Activated CD4-positive, alpha-beta T cell treated with anti-CD3 and anti-CD28 coated beads for 36 hours (primary cell): Measurements from ENCODE around the gene KRT14. TPM values are rescaled to one million over a fixed set of nuclear protein-coding genes. Genes with fewer than 3 reads are reported as not detected.

Experiments
- ATAC-seq: fragments of 200-7000 bp; cut with Tn5 transposase; one replicate; pipeline ENCODE4 v1.10.0; 2021; ENCODE audit warnings: mild to moderate bottlenecking, moderate library complexity
- CTCF ChIA-PET: fragments of 350-600 bp; sonication (Branson Sonifier 250); formaldehyde crosslinking; loops from one replicate; lab custom pipeline; 2021; ENCODE audit warnings: antibody characterized with exemption; lab: Charles Lee
- POLR2A ChIA-PET: fragments of 350-600 bp; sonication (Branson Sonifier 250); formaldehyde crosslinking; loops from one replicate; lab custom pipeline; 2021; ENCODE audit warnings: antibody characterized with exemption, inconsistent platforms; lab: Charles Lee
- DNase-seq: peaks from one replicate; pipeline ENCODE4 v3.0.0-alpha.2; 2020
- H3K27ac Mint-ChIP-seq: one replicate; pipeline ENCODE4 v1.8.0; 2021; ENCODE audit warnings: mixed read lengths
- H3K27me3 Mint-ChIP-seq: one replicate; pipeline ENCODE4 v1.8.0; 2021; ENCODE audit warnings: mixed read lengths
- H3K36me3 Mint-ChIP-seq: one replicate; pipeline ENCODE4 v1.8.0; 2021; ENCODE audit warnings: low read depth, mixed read lengths
- H3K4me1 Mint-ChIP-seq: one replicate; pipeline ENCODE4 v1.8.0; 2021; ENCODE audit warnings: mixed read lengths
- H3K4me3 Mint-ChIP-seq: one replicate; pipeline ENCODE4 v1.8.0; 2021; ENCODE audit warnings: mild to moderate bottlenecking, moderate library complexity, mixed read lengths
- H3K9me3 Mint-ChIP-seq: one replicate; pipeline ENCODE4 v1.8.0; 2021; ENCODE audit warnings: low read depth, mixed read lengths
- intact Hi-C, 2 experiments: fragments of 100-400 bp; cut with DNase I in 1 of 2; cut with micrococcal nuclease in 1 of 2; formaldehyde crosslinking; loops; one replicate each; pipeline versions ENCODE4 v1.14.2 to v1.15.1; 2022 to 2024; cut with DNase I, micrococcal nuclease
- total RNA-seq, 2 experiments: library from RNA; stranded (reverse); gene quantifications; one replicate each; pipeline ENCODE4 v1.2.3, GENCODE V29; 2021

Gene KRT14
- total RNA-seq, 2 experiments from 2014 or later = not detected

GRCh38 chr17:41563607-41564170, 23.0 kb downstream of the KRT14 start:
- Mint-ChIP-seq H3K4me1 (peaks cover 8% of the 10 kb centered on the region), H3K36me3 (no peaks in the 10 kb centered on the region), H3K27ac (no peak overlapping the region), H3K4me3 (no peak overlapping the region), H3K27me3 (peaks cover 18% of the 10 kb centered on the region), H3K9me3 (no peaks in the 10 kb centered on the region)
- no peak for ATAC-seq
- no peak for DNase-seq
- POLR2A ChIA-PET = no interaction called here
- CTCF ChIA-PET = interaction anchor here (0.7 kb wide), 1 partner anchor 15 kb away, joined by 3 read pairs; no protein-coding TSS in a partner anchor
- intact Hi-C loops = no loop called here

- CTCF ChIA-PET = no interaction called here
- H3K27ac Mint-ChIP-seq = no peak overlapping the region
- DNase-seq (no peak), ATAC-seq (no peak)
- POLR2A ChIA-PET = no interaction called here
- H3K27me3 Mint-ChIP-seq = peaks cover 26% of the 10 kb centered on the region
- H3K4me1 Mint-ChIP-seq = no peaks in the 10 kb centered on the region
- H3K36me3 Mint-ChIP-seq = no peaks in the 10 kb centered on the region
- H3K4me3 Mint-ChIP-seq = no peak overlapping the region
- H3K9me3 Mint-ChIP-seq = no peaks in the 10 kb centered on the region
- intact Hi-C loops = no loop called here
Measured at GRCh38 chr17:41561554-41561953, 25.1 kb downstream of the KRT14 start.

- Mint-ChIP-seq H3K9me3 (no peaks in the 10 kb centered on the region), H3K4me1 (no peaks in the 10 kb centered on the region), H3K27ac (no peak overlapping the region), H3K4me3 (no peak overlapping the region), H3K36me3 (no peaks in the 10 kb centered on the region), H3K27me3 (peaks cover 30% of the 10 kb centered on the region)
- ATAC-seq (no peak), DNase-seq (no peak)
- ChIA-PET CTCF (interaction anchor here (1.6 to 4.0 kb wide), 2 partner anchors 11 to 103 kb away, joined by 3 to 38 read pairs; no protein-coding TSS in a partner anchor), POLR2A (no interaction called here)
- intact Hi-C loops = no loop called here
Measured at GRCh38 chr17:41559548-41559947, 27.1 kb downstream of the KRT14 start.

- H3K4me1 Mint-ChIP-seq = no peaks in the 10 kb centered on the region
- H3K4me3 Mint-ChIP-seq = no peak overlapping the region
- ChIA-PET CTCF (interaction anchor here (4.0 kb wide), 1 partner anchor 8 kb away, joined by 38 read pairs; no protein-coding TSS in a partner anchor), POLR2A (no interaction called here)
- ATAC-seq (no peak), DNase-seq (no peak)
- intact Hi-C loops = no loop called here
- no peaks in the 10 kb centered on the region for H3K9me3 Mint-ChIP-seq
- H3K27ac Mint-ChIP-seq = no peak overlapping the region
- H3K36me3 Mint-ChIP-seq = no peaks in the 10 kb centered on the region
- H3K27me3 Mint-ChIP-seq = peaks cover 32% of the 10 kb centered on the region
Measured at GRCh38 chr17:41556931-41557330, 29.8 kb downstream of the KRT14 start.

- Mint-ChIP-seq H3K9me3 (no peaks in the 10 kb centered on the region), H3K4me3 (no peak overlapping the region), H3K4me1 (no peaks in the 10 kb centered on the region), H3K27me3 (peaks cover 29% of the 10 kb centered on the region), H3K27ac (no peak overlapping the region), H3K36me3 (no peaks in the 10 kb centered on the region)
- ChIA-PET POLR2A (no interaction called here), CTCF (no interaction called here)
- no peak for DNase-seq
- intact Hi-C loops = no loop called here
- ATAC-seq = no peak
Measured at GRCh38 chr17:41556306-41556705, 30.4 kb downstream of the KRT14 start.

- Mint-ChIP-seq H3K36me3 (no peaks in the 10 kb centered on the region), H3K9me3 (no peaks in the 10 kb centered on the region), H3K27ac (no peak overlapping the region), H3K4me3 (no peak overlapping the region), H3K27me3 (peaks cover 26% of the 10 kb centered on the region), H3K4me1 (no peaks in the 10 kb centered on the region)
- ATAC-seq (no peak), DNase-seq (no peak)
- ChIA-PET CTCF (interaction anchor here (0.6 to 0.8 kb wide), 6 partner anchors 58 to 1935 kb away, joined by 3 read pairs; no protein-coding TSS in a partner anchor), POLR2A (interaction anchor here (0.6 kb wide), 1 partner anchor 59 kb away, joined by 3 read pairs; no protein-coding TSS in a partner anchor)
- intact Hi-C loops = no loop called here
Measured at GRCh38 chr17:41555105-41555887, 31.4 kb downstream of the KRT14 start.

- intact Hi-C loops = no loop called here
- ChIA-PET CTCF (interaction anchor here (6.5 kb wide), 1 partner anchor 96 kb away, joined by 73 read pairs; no protein-coding TSS in a partner anchor), POLR2A (no interaction called here)
- Mint-ChIP-seq H3K36me3 (no peaks in the 10 kb centered on the region), H3K27ac (no peak overlapping the region), H3K27me3 (peaks cover 25% of the 10 kb centered on the region), H3K9me3 (no peaks in the 10 kb centered on the region), H3K4me3 (no peak overlapping the region), H3K4me1 (peaks cover 4% of the 10 kb centered on the region)
- DNase-seq (no peak), ATAC-seq (no peak)
Measured at GRCh38 chr17:41553987-41554680, 32.6 kb downstream of the KRT14 start.

GRCh38 chr17:41553176-41553575, 33.5 kb downstream of the KRT14 start:
- no peak for DNase-seq
- ChIA-PET POLR2A (no interaction called here), CTCF (interaction anchor here (0.7 to 6.5 kb wide), 5 partner anchors 12 to 224 kb away, joined by 3 to 73 read pairs (median 4); no protein-coding TSS in a partner anchor)
- H3K27me3 Mint-ChIP-seq = peaks cover 20% of the 10 kb centered on the region
- no peak overlapping the region for H3K4me3 Mint-ChIP-seq
- ATAC-seq = no peak
- H3K4me1 Mint-ChIP-seq = peaks cover 13% of the 10 kb centered on the region
- H3K36me3 Mint-ChIP-seq = no peaks in the 10 kb centered on the region
- no peaks in the 10 kb centered on the region for H3K9me3 Mint-ChIP-seq
- H3K27ac Mint-ChIP-seq = no peak overlapping the region
- intact Hi-C loops = no loop called here

GRCh38 chr17:41552455-41552854, 34.2 kb downstream of the KRT14 start:
- intact Hi-C loops = no loop called here
- Mint-ChIP-seq H3K9me3 (no peaks in the 10 kb centered on the region), H3K4me3 (no peak overlapping the region), H3K27me3 (peaks cover 16% of the 10 kb centered on the region), H3K36me3 (no peaks in the 10 kb centered on the region), H3K27ac (no peak overlapping the region), H3K4me1 (peaks cover 21% of the 10 kb centered on the region)
- ATAC-seq = no peak
- ChIA-PET CTCF (interaction anchor here (0.7 to 6.5 kb wide), 6 partner anchors 12 to 223 kb away, joined by 3 to 73 read pairs (median 4); no protein-coding TSS in a partner anchor), POLR2A (no interaction called here)
- DNase-seq = no peak

GRCh38 chr17:41551365-41551764, 35.3 kb downstream of the KRT14 start:
- ChIA-PET POLR2A (no interaction called here), CTCF (interaction anchor here (0.5 to 6.5 kb wide), 6 partner anchors 11 to 115 kb away, joined by 3 to 73 read pairs (median 4); no protein-coding TSS in a partner anchor)
- ATAC-seq (no peak), DNase-seq (no peak)
- Mint-ChIP-seq H3K27ac (no peak overlapping the region), H3K4me3 (no peak overlapping the region), H3K36me3 (no peaks in the 10 kb centered on the region), H3K4me1 (peaks cover 22% of the 10 kb centered on the region), H3K9me3 (peaks cover 4% of the 10 kb centered on the region), H3K27me3 (peaks cover 15% of the 10 kb centered on the region)
- intact Hi-C loops = no loop called here

- Mint-ChIP-seq H3K36me3 (no peaks in the 10 kb centered on the region), H3K4me3 (no peak overlapping the region)
- no peak for DNase-seq
Measured at GRCh38 chr17:41549596-41550039, 37.1 kb downstream of the KRT14 start.

More at GRCh38 chr17:41549596-41550039, 37.1 kb downstream of the KRT14 start:
- intact Hi-C loops = loop anchor here (1.0 to 5.0 kb wide), 12 partner anchors 30 to 927 kb away; no protein-coding TSS in a partner anchor
- POLR2A ChIA-PET = interaction anchor here (1.0 to 1.1 kb wide), 2 partner anchors 102 to 140 kb away, joined by 4 to 5 read pairs; no protein-coding TSS in a partner anchor
- peaks cover 4% of the 10 kb centered on the region for H3K9me3 Mint-ChIP-seq
- H3K27me3 Mint-ChIP-seq = peaks cover 12% of the 10 kb centered on the region
- no peak overlapping the region for H3K27ac Mint-ChIP-seq
- H3K4me1 Mint-ChIP-seq = peaks cover 22% of the 10 kb centered on the region
- CTCF ChIA-PET = interaction anchor here (0.6 to 6.5 kb wide), 42 partner anchors 9 to 734 kb away, joined by 3 to 73 read pairs (median 5); no protein-coding TSS in a partner anchor
- no peak for ATAC-seq
